GM20000 (cell line): ENCODE results near the gene LHPP.

Experiments
- DNase-seq: peaks from one replicate; pipeline ENCODE4 v3.0.0; 2012; ENCODE audit warnings: low spot score
- CTCF ChIP-seq: IDR thresholded peaks from 2 replicates; pipeline ENCODE4 v1.5.1; 2012; ENCODE audit warnings: mild to moderate bottlenecking, control low read depth; ENCODE audit errors: extremely low read depth, missing control alignments

Gene LHPP

GRCh38 chr10:124484031-124484430 is 22.4 kb downstream of the LHPP start:
- TF ChIP-seq CTCF: no peak
- no peak for DNase-seq

GRCh38 chr10:124484661-124485060 is 23.0 kb downstream of the LHPP start:
- no peak for DNase-seq
- no peak for TF ChIP-seq CTCF

GRCh38 chr10:124486635-124487034 is 25.0 kb downstream of the LHPP start:
- no peak for TF ChIP-seq CTCF
- DNase-seq: no peak

GRCh38 chr10:124491105-124491504 is 29.5 kb downstream of the LHPP start:
- DNase-seq: no peak
- TF ChIP-seq CTCF: no peak

- DNase-seq: no peak
- no peak for TF ChIP-seq CTCF
These were observed 30.6 kb downstream of the LHPP start for GRCh38 chr10:124492266-124492665.

GRCh38 chr10:124493214-124493882 is 31.7 kb downstream of the LHPP start:
- TF ChIP-seq CTCF: no peak
- no peak for DNase-seq

GRCh38 chr10:124494046-124494807 is 32.6 kb downstream of the LHPP start:
- DNase-seq: no peak
- TF ChIP-seq CTCF: no peak
